Measurements from ENCODE around the gene DPPA5.

DPPA5 gene

GRCh38 chr6:73382462-73383113 is 28.5 kb upstream of the DPPA5 start:
- TF ChIP-seq SIN3A (IDR thresholded peaks at IDR 0.05; ENCODE audit: borderline replicate concordance, insufficient read depth, low read length) (no peak), POLR2AphosphoS5 (IDR thresholded peaks at IDR 0.05; ENCODE audit: low read depth, low read length) (no peak), FOXP2 (optimal IDR thresholded peaks at IDR 0.05; ENCODE audit: borderline replicate concordance, extremely low read depth, extremely low read length, insufficient read depth) (no peak)

- TF ChIP-seq POLR2AphosphoS5 (IDR thresholded peaks at IDR 0.05; ENCODE audit: low read depth, low read length) (no peak), REST (IDR thresholded peaks at IDR 0.05; ENCODE audit: insufficient read depth in 1 of 2, low read depth in 2 of 2, low read length in 2 of 2) (no peak), FOXP2 (optimal IDR thresholded peaks at IDR 0.05; ENCODE audit: borderline replicate concordance, extremely low read depth, extremely low read length, insufficient read depth) (no peak), TAF1 (IDR thresholded peaks at IDR 0.05; ENCODE audit: borderline replicate concordance, insufficient read depth, low read length) (no peak), SIN3A (IDR thresholded peaks at IDR 0.05; ENCODE audit: borderline replicate concordance, insufficient read depth, low read length) (no peak)
Observed at GRCh38 chr6:73377225-73377624, 23.1 kb upstream of the DPPA5 start.

GRCh38 chr6:73375216-73375615 is 21.1 kb upstream of the DPPA5 start:
- TF ChIP-seq FOXP2 (optimal IDR thresholded peaks at IDR 0.05; ENCODE audit: borderline replicate concordance, extremely low read depth, extremely low read length, insufficient read depth) (no peak), TAF1 (IDR thresholded peaks at IDR 0.05; ENCODE audit: borderline replicate concordance, insufficient read depth, low read length) (no peak), SIN3A (IDR thresholded peaks at IDR 0.05; ENCODE audit: borderline replicate concordance, insufficient read depth, low read length) (no peak), REST (IDR thresholded peaks at IDR 0.05; ENCODE audit: insufficient read depth in 1 of 2, low read depth in 2 of 2, low read length in 2 of 2) (no peak), POLR2AphosphoS5 (IDR thresholded peaks at IDR 0.05; ENCODE audit: low read depth, low read length) (no peak)

- TF ChIP-seq TAF1 (IDR thresholded peaks at IDR 0.05; ENCODE audit: borderline replicate concordance, insufficient read depth, low read length) (no peak), SIN3A (IDR thresholded peaks at IDR 0.05; ENCODE audit: borderline replicate concordance, insufficient read depth, low read length) (no peak), POLR2AphosphoS5 (IDR thresholded peaks at IDR 0.05; ENCODE audit: low read depth, low read length) (no peak), REST (IDR thresholded peaks at IDR 0.05; ENCODE audit: insufficient read depth in 1 of 2, low read depth in 2 of 2, low read length in 2 of 2) (no peak), FOXP2 (optimal IDR thresholded peaks at IDR 0.05; ENCODE audit: borderline replicate concordance, extremely low read depth, extremely low read length, insufficient read depth) (no peak)
Observed at GRCh38 chr6:73372516-73372915, 18.4 kb upstream of the DPPA5 start.

- TF ChIP-seq POLR2AphosphoS5 (IDR thresholded peaks at IDR 0.05; ENCODE audit: low read depth, low read length) (no peak), FOXP2 (optimal IDR thresholded peaks at IDR 0.05; ENCODE audit: borderline replicate concordance, extremely low read depth, extremely low read length, insufficient read depth) (no peak)
Observed at GRCh38 chr6:73371984-73372383, 17.9 kb upstream of the DPPA5 start.

GRCh38 chr6:73369563-73369962 is 15.5 kb upstream of the DPPA5 start, which contains the start of gene OOEP:
OOEP (minus strand) TSS chr6:73369897; CDS start chr6:73369792, 105 bp downstream.
- TF ChIP-seq REST (IDR thresholded peaks at IDR 0.05; ENCODE audit: insufficient read depth in 1 of 2, low read depth in 2 of 2, low read length in 2 of 2) (no peak), SIN3A (IDR thresholded peaks at IDR 0.05; ENCODE audit: borderline replicate concordance, insufficient read depth, low read length) (no peak), TAF1 (IDR thresholded peaks at IDR 0.05; ENCODE audit: borderline replicate concordance, insufficient read depth, low read length) (no peak), FOXP2 (optimal IDR thresholded peaks at IDR 0.05; ENCODE audit: borderline replicate concordance, extremely low read depth, extremely low read length, insufficient read depth) (no peak), POLR2AphosphoS5 (IDR thresholded peaks at IDR 0.05; ENCODE audit: low read depth, low read length) (no peak)

Data from PFSK-1 (cell line).